Measurements from ENCODE around the gene USH2A. TPM values are rescaled to one million over a fixed set of nuclear protein-coding genes. Genes with fewer than 3 reads are reported as not detected.

The USH2A gene
- total RNA-seq, 2 experiments from 2014 or later, result not detected

DNA sequence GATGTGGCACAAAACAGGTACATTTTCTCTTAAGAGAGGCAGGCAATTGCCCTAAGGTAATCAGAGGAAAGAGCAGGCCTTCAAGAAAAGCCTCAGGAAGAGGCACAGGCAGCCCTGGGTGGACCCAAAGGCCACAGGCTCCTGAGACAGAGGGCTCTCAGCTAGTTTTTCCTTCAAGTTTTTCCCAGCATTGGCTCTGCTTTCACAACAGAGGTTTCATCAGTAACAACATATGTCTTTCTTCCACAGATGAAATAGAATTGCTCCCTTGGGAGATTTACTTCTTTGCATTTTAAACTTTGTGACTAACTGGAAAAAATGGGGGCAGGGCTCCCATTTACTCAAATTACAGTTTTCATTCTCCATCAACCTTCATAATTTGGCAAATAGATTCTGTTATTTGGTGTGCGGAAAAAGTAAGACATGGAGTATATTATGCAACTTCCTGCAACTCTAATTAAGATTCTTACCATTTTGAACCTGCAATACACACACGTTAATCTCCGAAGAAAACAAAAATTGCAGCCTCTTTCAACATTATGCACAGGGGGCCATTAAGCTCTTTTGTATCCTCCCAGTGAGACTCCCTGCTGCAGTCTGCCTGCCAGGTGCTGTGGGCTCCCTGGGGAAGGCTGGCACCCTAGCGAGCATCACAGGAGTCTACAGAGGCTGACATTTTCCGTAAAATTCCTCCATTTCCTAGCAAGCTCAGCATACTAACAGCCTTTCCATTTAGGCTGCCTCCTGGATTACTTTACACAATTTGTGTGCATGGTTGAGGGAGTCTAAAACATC lies 282.3 kb downstream of the USH2A start:
- Mint-ChIP-seq H3K27me3 (no peaks in the 10 kb centered on the region), H3K4me1 (ENCODE audit: low read depth) (no peaks in the 10 kb centered on the region), H3K27ac (no peak overlapping the region), H3K4me3 (no peak overlapping the region), H3K9me3 (peaks cover 13% of the 10 kb centered on the region), H3K36me3 (no peaks in the 10 kb centered on the region)
- CTCF ChIA-PET, result no interaction called here
- intact Hi-C loops (cut with micrococcal nuclease), result no loop called here
- POLR2A ChIA-PET, result no interaction called here
- DNase-seq, result no peak

DNA sequence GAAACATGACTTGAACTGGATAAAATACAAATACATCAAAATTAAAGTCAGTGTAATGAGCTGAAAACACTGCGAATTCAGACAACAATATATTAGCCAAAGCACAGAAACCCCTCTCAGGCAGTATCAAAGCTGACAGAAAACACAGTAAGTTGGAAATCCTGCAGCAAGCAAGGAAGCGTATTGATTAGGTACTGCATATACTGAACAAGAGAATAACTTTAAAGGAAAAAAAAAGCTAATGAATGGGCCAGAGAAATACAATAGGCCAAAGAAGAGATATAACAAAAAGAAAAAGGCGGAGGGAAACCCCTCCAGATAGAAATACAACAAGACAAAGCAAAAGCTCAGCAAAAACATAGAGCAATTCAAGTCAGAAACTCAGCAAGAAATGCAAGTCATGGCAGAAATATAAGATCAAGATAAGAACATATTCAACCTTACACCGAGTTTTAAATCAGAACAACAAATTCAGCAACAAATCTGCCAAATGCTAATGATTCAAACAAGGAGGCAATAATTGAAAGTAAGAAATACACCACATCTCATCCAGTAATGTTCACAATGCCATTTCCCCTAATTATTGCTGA lies 299.0 kb downstream of the USH2A start:
- Mint-ChIP-seq H3K36me3 (no peaks in the 10 kb centered on the region), H3K4me1 (ENCODE audit: low read depth) (no peaks in the 10 kb centered on the region), H3K27ac (no peak overlapping the region), H3K4me3 (no peak overlapping the region), H3K27me3 (no peaks in the 10 kb centered on the region), H3K9me3 (peaks cover 10% of the 10 kb centered on the region)
- DNase-seq, result no peak
- ChIA-PET POLR2A (no interaction called here), CTCF (no interaction called here)
- intact Hi-C loops (cut with micrococcal nuclease), result no loop called here

DNA sequence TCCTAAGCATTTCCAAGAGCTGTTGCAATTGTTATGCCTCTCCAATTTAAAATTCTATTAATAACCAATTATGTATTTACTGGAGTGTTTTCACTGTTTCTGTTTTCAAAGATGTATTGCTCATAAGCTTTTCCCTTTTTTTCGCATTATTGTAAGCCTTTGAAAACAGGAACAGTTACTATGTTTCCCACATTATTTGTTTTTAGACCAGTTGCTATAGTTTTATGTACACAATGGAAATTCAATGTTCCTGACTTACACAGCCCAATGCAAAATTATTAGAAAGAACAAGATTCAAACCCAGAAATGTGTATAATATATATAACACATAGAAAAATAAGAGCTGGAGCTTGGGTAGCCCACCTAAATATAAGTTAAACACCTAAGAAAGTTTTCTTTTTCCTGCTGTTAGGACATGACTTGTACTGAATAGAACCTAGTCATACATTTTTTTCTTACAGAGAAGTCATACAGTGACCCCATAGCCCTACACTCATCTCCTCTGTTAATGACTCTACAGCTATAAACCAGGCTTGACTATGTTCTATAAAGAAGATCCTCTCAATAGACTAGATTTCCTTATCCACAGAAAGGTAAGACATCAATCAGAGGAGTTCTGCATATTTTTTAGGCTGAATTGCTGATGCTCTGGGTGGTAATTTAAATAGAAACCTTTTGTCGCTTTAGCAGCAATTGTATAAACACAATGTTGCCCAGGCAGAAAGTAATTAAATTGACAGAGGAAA lies 299.6 kb downstream of the USH2A start:
- Mint-ChIP-seq H3K4me1 (ENCODE audit: low read depth) (no peaks in the 10 kb centered on the region), H3K4me3 (no peak overlapping the region), H3K27me3 (no peaks in the 10 kb centered on the region), H3K9me3 (peaks cover 10% of the 10 kb centered on the region), H3K27ac (no peak overlapping the region), H3K36me3 (no peaks in the 10 kb centered on the region)
- ChIA-PET CTCF (no interaction called here), POLR2A (no interaction called here)
- intact Hi-C loops (cut with micrococcal nuclease), result no loop called here
- no peak for DNase-seq

DNA sequence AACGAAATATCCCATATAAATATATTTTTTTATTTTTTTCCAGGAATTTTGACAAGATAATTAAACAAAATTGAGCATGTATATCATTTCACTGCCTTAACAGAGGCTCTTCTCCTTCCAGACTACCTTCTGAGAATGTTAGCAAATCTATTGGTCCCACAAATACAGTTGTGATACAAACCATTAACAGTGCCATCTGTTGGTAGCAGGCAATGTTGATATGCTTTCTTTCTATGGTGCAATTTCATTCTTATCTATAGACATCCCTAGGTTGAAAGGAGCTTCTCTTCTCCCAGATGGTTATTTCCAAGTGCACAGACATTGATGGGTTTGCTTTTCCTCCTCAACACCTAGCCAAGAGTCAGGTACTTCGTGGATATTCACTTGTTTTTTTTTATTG lies 303.6 kb downstream of the USH2A start:
- CTCF ChIA-PET, result no interaction called here
- POLR2A ChIA-PET, result no interaction called here
- H3K36me3 Mint-ChIP-seq, result no peaks in the 10 kb centered on the region
- DNase-seq, result no peak
- no peak overlapping the region for H3K4me3 Mint-ChIP-seq
- intact Hi-C loops (cut with micrococcal nuclease), result no loop called here
- peaks cover 6% of the 10 kb centered on the region for H3K9me3 Mint-ChIP-seq
- H3K27ac Mint-ChIP-seq, result no peak overlapping the region
- no peaks in the 10 kb centered on the region for H3K4me1 Mint-ChIP-seq (ENCODE audit: low read depth)
- no peaks in the 10 kb centered on the region for H3K27me3 Mint-ChIP-seq

DNA sequence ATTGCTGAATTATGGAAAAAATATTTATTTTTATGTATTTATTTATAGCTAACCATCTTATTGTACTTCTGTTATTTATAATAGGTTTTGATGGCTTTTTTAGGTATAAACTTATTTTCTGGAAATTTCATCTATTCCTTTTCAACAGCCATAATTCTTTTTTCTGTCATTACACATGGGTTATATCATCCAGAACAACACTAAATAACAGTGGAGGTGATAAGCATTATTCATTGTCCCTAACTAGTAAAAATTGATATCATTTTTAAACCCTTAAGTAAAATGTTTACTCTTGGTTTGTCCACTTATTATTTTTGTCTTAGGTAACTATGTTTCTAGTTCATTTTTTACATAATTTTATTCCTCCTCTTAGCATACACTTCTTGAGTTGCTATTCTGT lies 309.1 kb downstream of the USH2A start:
- peaks cover 2% of the 10 kb centered on the region for H3K9me3 Mint-ChIP-seq
- ChIA-PET CTCF (no interaction called here), POLR2A (no interaction called here)
- H3K27ac Mint-ChIP-seq, result no peak overlapping the region
- no peaks in the 10 kb centered on the region for H3K36me3 Mint-ChIP-seq
- no peak overlapping the region for H3K4me3 Mint-ChIP-seq
- H3K27me3 Mint-ChIP-seq, result no peaks in the 10 kb centered on the region
- DNase-seq, result no peak
- intact Hi-C loops (cut with micrococcal nuclease), result no loop called here
- H3K4me1 Mint-ChIP-seq (ENCODE audit: low read depth), result no peaks in the 10 kb centered on the region

DNA sequence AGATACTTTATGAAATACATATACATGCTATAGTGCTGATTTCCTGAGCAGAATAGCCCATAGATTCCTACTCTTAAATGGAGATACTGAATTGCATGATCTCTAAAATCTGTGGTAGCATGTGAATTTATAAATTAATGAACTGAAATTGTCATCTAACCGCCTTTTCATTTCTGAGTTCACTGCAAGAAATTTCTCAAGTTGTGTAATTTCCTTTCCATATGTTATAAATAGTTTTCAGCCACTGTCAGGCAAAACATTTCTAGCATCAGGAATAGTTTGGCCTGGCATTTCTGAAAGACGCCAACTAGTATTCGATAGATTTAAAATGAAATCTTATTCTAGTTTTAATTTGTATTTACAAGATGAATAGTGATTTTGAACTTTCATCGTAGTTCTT lies 310.1 kb downstream of the USH2A start:
- Mint-ChIP-seq H3K36me3 (no peaks in the 10 kb centered on the region), H3K9me3 (peaks cover 2% of the 10 kb centered on the region)
- intact Hi-C loops (cut with micrococcal nuclease), result no loop called here

DNA sequence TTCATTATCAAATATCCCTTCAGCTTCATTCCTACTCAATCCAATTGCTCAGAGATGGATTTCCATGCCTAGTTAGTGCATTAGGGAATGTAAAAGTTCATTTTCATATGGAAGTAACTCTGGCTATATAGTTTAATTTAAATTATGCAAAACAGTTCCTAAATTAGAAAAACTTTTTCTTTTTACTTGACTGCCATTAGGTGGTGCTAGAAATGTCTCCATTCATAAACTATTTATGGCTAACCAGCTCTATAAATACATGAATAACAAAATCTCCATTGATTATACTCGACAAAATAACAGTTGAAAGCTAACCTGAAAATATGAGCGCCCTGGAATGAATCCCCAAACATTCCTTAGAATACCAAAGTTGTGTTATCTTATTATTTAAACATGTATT lies 311.4 kb downstream of the USH2A start:
- no peaks in the 10 kb centered on the region for H3K36me3 Mint-ChIP-seq
- no peak overlapping the region for H3K27ac Mint-ChIP-seq
- H3K27me3 Mint-ChIP-seq, result no peaks in the 10 kb centered on the region
- ChIA-PET CTCF (no interaction called here), POLR2A (no interaction called here)
- intact Hi-C loops (cut with micrococcal nuclease), result no loop called here
- no peaks in the 10 kb centered on the region for H3K4me1 Mint-ChIP-seq (ENCODE audit: low read depth)
- DNase-seq, result no peak
- H3K4me3 Mint-ChIP-seq, result no peak overlapping the region
- peaks cover 4% of the 10 kb centered on the region for H3K9me3 Mint-ChIP-seq

More for the DNA sequence above, 310.1 kb downstream of the USH2A start:
- H3K4me1 Mint-ChIP-seq (ENCODE audit: low read depth), result no peaks in the 10 kb centered on the region
- POLR2A ChIA-PET, result no interaction called here
- CTCF ChIA-PET, result no interaction called here
- no peak overlapping the region for H3K27ac Mint-ChIP-seq
- no peaks in the 10 kb centered on the region for H3K27me3 Mint-ChIP-seq
- DNase-seq, result no peak
- H3K4me3 Mint-ChIP-seq, result no peak overlapping the region

DNA sequence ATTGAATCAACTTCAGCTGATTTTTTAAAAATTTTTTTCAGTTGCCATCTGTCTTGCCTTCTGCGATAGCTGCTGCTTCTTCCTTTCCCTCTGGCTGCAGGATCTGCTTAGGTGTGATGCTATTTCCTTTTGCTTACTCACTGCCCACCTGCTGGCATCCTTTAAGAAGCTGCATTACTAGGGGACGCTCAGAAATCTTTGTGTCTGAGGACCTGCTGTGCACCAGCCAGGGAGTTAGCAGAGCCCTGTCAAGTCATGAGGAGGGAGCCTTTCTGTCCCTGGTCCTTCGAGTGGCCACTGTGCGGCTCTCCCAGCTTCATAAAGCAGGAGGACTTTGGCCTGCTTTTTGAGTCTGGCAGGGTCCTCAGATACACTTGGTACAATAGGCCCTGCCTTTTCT lies 327.8 kb downstream of the USH2A start:
- intact Hi-C loops (cut with micrococcal nuclease), result no loop called here
- Mint-ChIP-seq H3K27me3 (no peaks in the 10 kb centered on the region), H3K27ac (no peak overlapping the region), H3K4me1 (ENCODE audit: low read depth) (no peaks in the 10 kb centered on the region), H3K4me3 (no peak overlapping the region), H3K9me3 (peaks cover 14% of the 10 kb centered on the region), H3K36me3 (no peaks in the 10 kb centered on the region)
- CTCF ChIA-PET, result no interaction called here
- no peak for DNase-seq
- POLR2A ChIA-PET, result no interaction called here

DNA sequence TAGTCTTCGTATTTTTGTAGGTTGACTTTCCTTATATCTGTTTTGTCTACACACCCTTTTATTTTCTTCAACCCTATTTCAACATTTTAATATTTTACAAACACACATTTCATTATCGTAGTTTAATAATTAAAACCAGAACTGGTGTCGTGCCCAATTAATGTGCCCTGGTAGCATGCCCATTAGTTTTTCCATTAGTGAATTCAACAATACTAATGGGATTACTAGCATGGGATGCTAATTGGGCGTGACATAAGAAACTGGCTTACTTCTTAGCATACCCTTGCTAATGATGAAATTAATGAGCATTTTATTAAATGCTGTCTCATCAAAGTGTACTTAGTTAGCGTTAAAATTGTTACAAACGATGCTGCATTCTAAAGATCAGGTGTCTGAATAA lies 332.7 kb downstream of the USH2A start:
- no peaks in the 10 kb centered on the region for H3K4me1 Mint-ChIP-seq (ENCODE audit: low read depth)
- DNase-seq, result no peak
- ChIA-PET CTCF (no interaction called here), POLR2A (no interaction called here)
- peaks cover 4% of the 10 kb centered on the region for H3K9me3 Mint-ChIP-seq
- no peaks in the 10 kb centered on the region for H3K27me3 Mint-ChIP-seq
- no peaks in the 10 kb centered on the region for H3K36me3 Mint-ChIP-seq
- H3K27ac Mint-ChIP-seq, result no peak overlapping the region
- no peak overlapping the region for H3K4me3 Mint-ChIP-seq
- intact Hi-C loops (cut with micrococcal nuclease), result no loop called here

DNA sequence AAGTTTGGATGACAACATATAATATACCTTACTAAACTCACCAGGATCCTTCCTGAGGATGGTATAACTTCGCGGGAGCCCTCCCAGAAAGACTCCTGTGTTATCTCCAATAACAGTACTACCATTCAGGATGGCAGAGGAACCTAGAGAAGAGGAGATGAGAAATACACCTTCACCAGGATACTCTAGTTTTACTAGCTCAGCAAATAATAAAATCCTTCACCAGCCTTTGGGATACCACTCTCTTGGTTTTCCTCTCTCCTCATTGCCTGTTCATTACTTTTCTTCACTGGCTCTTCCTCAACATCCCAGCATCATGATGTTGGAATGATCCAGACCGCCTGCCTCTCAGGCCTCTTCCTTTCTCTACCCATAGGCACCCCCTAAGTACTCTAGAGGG lies 336.6 kb downstream of the USH2A start:
- ChIA-PET CTCF (no interaction called here), POLR2A (no interaction called here)
- H3K36me3 Mint-ChIP-seq, result no peaks in the 10 kb centered on the region
- intact Hi-C loops (cut with micrococcal nuclease), result no loop called here
- peaks cover 7% of the 10 kb centered on the region for H3K9me3 Mint-ChIP-seq
- H3K27me3 Mint-ChIP-seq, result no peaks in the 10 kb centered on the region
- no peak overlapping the region for H3K27ac Mint-ChIP-seq
- DNase-seq, result no peak
- H3K4me1 Mint-ChIP-seq (ENCODE audit: low read depth), result no peaks in the 10 kb centered on the region
- no peak overlapping the region for H3K4me3 Mint-ChIP-seq

DNA sequence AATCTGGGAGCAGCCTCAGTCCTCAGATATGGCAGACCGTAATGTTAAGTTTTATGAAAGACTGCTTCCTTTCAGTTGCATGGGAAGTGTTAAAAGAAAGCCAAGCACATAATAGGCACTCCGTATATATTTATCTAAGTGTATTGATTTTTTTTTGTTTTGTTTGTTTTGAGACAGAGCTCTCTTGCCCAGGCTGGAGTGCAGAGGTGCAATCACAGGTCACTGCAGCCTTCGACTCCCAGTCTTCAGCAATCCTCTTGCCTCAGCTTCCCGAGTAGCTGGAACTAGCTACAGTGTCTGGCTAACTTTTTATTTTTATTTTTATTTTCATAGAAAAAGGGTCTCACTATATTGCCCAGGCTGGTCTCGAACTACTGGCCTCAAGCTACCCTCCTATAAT lies 341.8 kb downstream of the USH2A start:
- Mint-ChIP-seq H3K27me3 (no peaks in the 10 kb centered on the region), H3K4me1 (ENCODE audit: low read depth) (no peaks in the 10 kb centered on the region), H3K36me3 (no peaks in the 10 kb centered on the region), H3K4me3 (no peak overlapping the region), H3K27ac (no peak overlapping the region), H3K9me3 (peaks cover 15% of the 10 kb centered on the region)
- POLR2A ChIA-PET, result no interaction called here
- CTCF ChIA-PET, result no interaction called here
- intact Hi-C loops (cut with micrococcal nuclease), result no loop called here
- no peak for DNase-seq

DNA sequence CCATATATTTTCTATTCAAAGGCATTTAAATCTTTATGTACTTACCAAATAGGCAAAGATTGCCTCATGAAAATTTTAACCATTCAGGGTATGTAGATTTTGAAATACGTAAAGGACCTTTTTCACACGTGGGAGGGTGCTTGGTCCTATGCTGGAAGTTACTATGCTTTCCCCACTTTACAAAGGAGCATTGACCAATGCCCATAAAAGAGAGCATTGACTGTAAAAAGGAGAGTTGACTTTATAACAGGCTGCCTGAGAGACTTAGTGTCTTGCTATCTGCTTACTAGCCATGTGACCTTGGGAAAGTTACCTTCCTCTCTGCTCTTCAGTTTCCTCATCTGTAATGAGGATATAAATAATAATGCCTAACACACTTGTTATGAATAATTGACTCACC lies 346.5 kb downstream of the USH2A start:
- POLR2A ChIA-PET, result no interaction called here
- DNase-seq, result no peak
- Mint-ChIP-seq H3K4me3 (no peak overlapping the region), H3K4me1 (ENCODE audit: low read depth) (no peaks in the 10 kb centered on the region), H3K9me3 (peaks cover 11% of the 10 kb centered on the region), H3K36me3 (no peaks in the 10 kb centered on the region), H3K27me3 (no peaks in the 10 kb centered on the region), H3K27ac (no peak overlapping the region)
- intact Hi-C loops (cut with micrococcal nuclease), result no loop called here
- CTCF ChIA-PET, result no interaction called here

DNA sequence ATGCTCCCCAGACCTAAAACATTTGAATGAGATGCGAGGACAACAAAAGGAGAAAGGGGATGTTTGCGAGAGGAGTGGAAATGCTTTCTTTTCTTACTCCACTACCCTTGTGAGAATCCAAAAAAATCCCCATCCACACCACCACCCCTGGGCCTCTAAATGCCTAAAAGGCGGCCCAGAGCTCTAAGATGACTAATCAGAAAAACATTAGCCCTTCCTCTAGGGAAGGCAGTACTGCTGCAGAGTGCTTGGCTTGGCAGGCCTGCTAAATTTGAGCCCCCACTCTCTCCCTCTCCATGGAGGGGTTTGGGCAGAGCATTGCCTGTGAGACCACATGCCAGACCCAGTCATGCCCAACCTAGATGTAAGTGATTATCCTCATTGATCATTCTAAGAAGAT lies 347.9 kb downstream of the USH2A start:
- H3K27me3 Mint-ChIP-seq, result no peaks in the 10 kb centered on the region

More for the DNA sequence above, 347.9 kb downstream of the USH2A start:
- no peak overlapping the region for H3K27ac Mint-ChIP-seq
- DNase-seq, result no peak
- no peak overlapping the region for H3K4me3 Mint-ChIP-seq
- ChIA-PET POLR2A (no interaction called here), CTCF (no interaction called here)
- peaks cover 10% of the 10 kb centered on the region for H3K9me3 Mint-ChIP-seq
- intact Hi-C loops (cut with micrococcal nuclease), result no loop called here
- no peaks in the 10 kb centered on the region for H3K4me1 Mint-ChIP-seq (ENCODE audit: low read depth)
- no peaks in the 10 kb centered on the region for H3K36me3 Mint-ChIP-seq

Measured in activated CD4-positive, alpha-beta memory T cell treated with anti-CD3 and anti-CD28 coated beads for 36 hours (primary cell).